ENCODE measurements around the gene IL1F10. TPM values are rescaled to one million over a fixed set of nuclear protein-coding genes. Genes with fewer than 3 reads are reported as not detected.

Gene IL1F10
- polyA plus RNA-seq, 4 donors, result 0.25 TPM; not detected in 3

- 68 to 79% (median 71%) methylated on average over 1 of the region's 1 CpG for WGBS, 3 donors
- Histone ChIP-seq H3K9me3 (ENCODE audit: control insufficient read depth in 2 of 2, insufficient read depth in 1 of 2, low read depth in 1 of 2, low read length in 1 of 2) (peaks cover 0 to 5% of the 10 kb centered on the region in 2 donors), H3K27ac (ENCODE audit: low read depth in 1 of 3, low read length in 2 of 3) (no peak overlapping the region), H3K4me3 (ENCODE audit: low read depth in 1 of 3, low read length in 3 of 3) (no peak overlapping the region), H3K4me1 (ENCODE audit: control insufficient read depth in 3 of 3, insufficient read depth in 2 of 3, low read depth in 1 of 3, low read length in 2 of 3) (peaks cover 0 to 10% (median 0%) of the 10 kb centered on the region in 3 donors), H3K27me3 (ENCODE audit: control insufficient read depth in 3 of 3, insufficient read depth in 3 of 3, low read length in 3 of 3) (peaks cover 0 to 2% (median 0%) of the 10 kb centered on the region in 3 donors), H3K36me3 (ENCODE audit: control insufficient read depth in 3 of 3, insufficient read depth in 2 of 3, low read depth in 1 of 3, low read length in 3 of 3) (no peaks in the 10 kb centered on the region)
- DNase-seq (no peak), FAIRE-seq (no peak)
These were observed 7.0 kb upstream of the IL1F10 start for GRCh38 chr2:113060796-113061195.

DNA sequence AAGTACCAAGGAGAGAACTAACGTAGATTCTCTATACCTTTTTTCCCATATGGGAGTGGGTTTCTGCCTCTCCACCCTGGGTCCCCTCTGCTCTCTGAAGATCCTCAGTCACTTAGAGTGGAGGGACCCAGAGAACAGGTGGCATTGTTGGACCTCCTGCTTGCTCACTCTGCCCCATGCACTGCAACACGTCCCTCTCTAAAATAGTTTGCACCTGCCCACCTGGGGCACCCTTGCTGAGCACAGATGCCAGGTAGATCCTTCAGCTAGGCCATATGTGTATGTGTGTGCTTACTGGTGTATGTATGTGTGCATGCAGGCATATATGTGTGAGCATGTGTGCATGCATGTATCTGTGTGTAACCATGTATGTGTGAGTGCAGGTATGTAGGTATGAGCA lies 6.5 kb upstream of the IL1F10 start:
- no peak overlapping the region for H3K27ac ChIP-seq (ENCODE audit: low read depth in 1 of 3, low read length in 2 of 3)
- peaks cover 0 to under 1% of the 10 kb centered on the region in 2 donors for H3K9me3 ChIP-seq (ENCODE audit: control insufficient read depth in 2 of 2, insufficient read depth in 1 of 2, low read depth in 1 of 2, low read length in 1 of 2)
- DNase-seq (no peak), FAIRE-seq (no peak)
- peaks cover 0 to 2% (median 0%) of the 10 kb centered on the region in 3 donors for H3K27me3 ChIP-seq (ENCODE audit: control insufficient read depth in 3 of 3, insufficient read depth in 3 of 3, low read length in 3 of 3)
- peaks cover 0 to 6% (median 0%) of the 10 kb centered on the region in 3 donors for H3K4me1 ChIP-seq (ENCODE audit: control insufficient read depth in 3 of 3, insufficient read depth in 2 of 3, low read depth in 1 of 3, low read length in 2 of 3)
- no peaks in the 10 kb centered on the region for H3K36me3 ChIP-seq (ENCODE audit: control insufficient read depth in 3 of 3, insufficient read depth in 2 of 3, low read depth in 1 of 3, low read length in 3 of 3)
- 73 to 78% (median 75%) methylated on average over 2 of the region's 2 CpGs for WGBS, 3 donors
- H3K4me3 ChIP-seq (ENCODE audit: low read depth in 1 of 3, low read length in 3 of 3), result no peak overlapping the region

DNA sequence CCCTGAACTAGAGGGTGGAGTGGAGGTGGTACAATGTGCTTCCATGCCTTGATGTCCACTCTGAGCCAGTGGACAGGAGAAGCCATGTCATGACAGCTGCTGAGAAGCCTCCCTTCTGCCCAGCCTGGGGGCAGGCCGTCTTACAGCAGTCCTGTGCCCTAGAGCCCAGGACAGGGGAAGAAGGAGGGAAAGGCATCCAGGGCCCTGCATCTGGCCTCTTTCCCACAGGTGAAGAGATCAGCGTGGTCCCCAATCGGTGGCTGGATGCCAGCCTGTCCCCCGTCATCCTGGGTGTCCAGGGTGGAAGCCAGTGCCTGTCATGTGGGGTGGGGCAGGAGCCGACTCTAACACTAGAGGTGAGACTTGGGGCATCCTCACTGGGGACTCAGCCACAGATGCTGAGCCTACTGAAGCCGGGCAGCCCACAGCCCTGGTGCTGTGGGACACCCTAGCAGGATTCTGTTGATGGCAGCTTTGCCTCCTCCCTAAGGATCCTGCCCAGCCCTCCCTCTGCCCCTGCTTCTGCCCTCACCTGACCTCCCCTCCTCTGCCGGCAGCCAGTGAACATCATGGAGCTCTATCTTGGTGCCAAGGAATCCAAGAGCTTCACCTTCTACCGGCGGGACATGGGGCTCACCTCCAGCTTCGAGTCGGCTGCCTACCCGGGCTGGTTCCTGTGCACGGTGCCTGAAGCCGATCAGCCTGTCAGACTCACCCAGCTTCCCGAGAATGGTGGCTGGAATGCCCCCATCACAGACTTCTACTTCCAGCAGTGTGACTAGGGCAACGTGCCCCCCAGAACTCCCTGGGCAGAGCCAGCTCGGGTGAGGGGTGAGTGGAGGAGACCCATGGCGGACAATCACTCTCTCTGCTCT lies 5.6 kb upstream of the IL1F10 start:
- FAIRE-seq (no peak), DNase-seq (no peak)
- no peak overlapping the region for H3K27ac ChIP-seq (ENCODE audit: low read depth in 1 of 3, low read length in 2 of 3)
- no peak overlapping the region for H3K4me3 ChIP-seq (ENCODE audit: low read depth in 1 of 3, low read length in 3 of 3)
- no peaks in the 10 kb centered on the region for H3K9me3 ChIP-seq (ENCODE audit: control insufficient read depth in 2 of 2, insufficient read depth in 1 of 2, low read depth in 1 of 2, low read length in 1 of 2)
- WGBS, 3 donors, result 85 to 90% (median 87%) methylated on average over 18 of the region's 18 CpGs
- H3K36me3 ChIP-seq (ENCODE audit: control insufficient read depth in 3 of 3, insufficient read depth in 2 of 3, low read depth in 1 of 3, low read length in 3 of 3), result no peaks in the 10 kb centered on the region
- peaks cover 0 to 4% (median 0%) of the 10 kb centered on the region in 3 donors for H3K4me1 ChIP-seq (ENCODE audit: control insufficient read depth in 3 of 3, insufficient read depth in 2 of 3, low read depth in 1 of 3, low read length in 2 of 3)
- H3K27me3 ChIP-seq (ENCODE audit: control insufficient read depth in 3 of 3, insufficient read depth in 3 of 3, low read length in 3 of 3), result peaks cover 0 to 2% (median 0%) of the 10 kb centered on the region in 3 donors

- H3K27me3 ChIP-seq (ENCODE audit: control insufficient read depth in 3 of 3, insufficient read depth in 3 of 3, low read length in 3 of 3), result peaks cover 0 to 2% (median 0%) of the 10 kb centered on the region in 3 donors
- no peak overlapping the region for H3K4me3 ChIP-seq (ENCODE audit: low read depth in 1 of 3, low read length in 3 of 3)
- no peak overlapping the region for H3K27ac ChIP-seq (ENCODE audit: low read depth in 1 of 3, low read length in 2 of 3)
- no peaks in the 10 kb centered on the region for H3K9me3 ChIP-seq (ENCODE audit: control insufficient read depth in 2 of 2, insufficient read depth in 1 of 2, low read depth in 1 of 2, low read length in 1 of 2)
- H3K4me1 ChIP-seq (ENCODE audit: control insufficient read depth in 3 of 3, insufficient read depth in 2 of 3, low read depth in 1 of 3, low read length in 2 of 3), result peaks cover 0 to 3% (median 0%) of the 10 kb centered on the region in 3 donors
- FAIRE-seq (no peak), DNase-seq (no peak)
- 85 to 89% (median 86%) methylated on average over 5 of the region's 5 CpGs for WGBS, 3 donors
- no peaks in the 10 kb centered on the region for H3K36me3 ChIP-seq (ENCODE audit: control insufficient read depth in 3 of 3, insufficient read depth in 2 of 3, low read depth in 1 of 3, low read length in 3 of 3)
These were observed 3.5 kb upstream of the IL1F10 start for GRCh38 chr2:113064281-113064680.

GRCh38 chr2:113064898-113065297 lies 2.9 kb upstream of the IL1F10 start:
- Histone ChIP-seq H3K36me3 (ENCODE audit: control insufficient read depth in 3 of 3, insufficient read depth in 2 of 3, low read depth in 1 of 3, low read length in 3 of 3) (no peaks in the 10 kb centered on the region), H3K4me3 (ENCODE audit: low read depth in 1 of 3, low read length in 3 of 3) (no peak overlapping the region), H3K27ac (ENCODE audit: low read depth in 1 of 3, low read length in 2 of 3) (no peak overlapping the region), H3K4me1 (ENCODE audit: control insufficient read depth in 3 of 3, insufficient read depth in 2 of 3, low read depth in 1 of 3, low read length in 2 of 3) (peaks cover 0 to 3% (median 0%) of the 10 kb centered on the region in 3 donors), H3K9me3 (ENCODE audit: control insufficient read depth in 2 of 2, insufficient read depth in 1 of 2, low read depth in 1 of 2, low read length in 1 of 2) (no peaks in the 10 kb centered on the region), H3K27me3 (ENCODE audit: control insufficient read depth in 3 of 3, insufficient read depth in 3 of 3, low read length in 3 of 3) (peaks cover 0 to 2% (median 0%) of the 10 kb centered on the region in 3 donors)
- FAIRE-seq, result no peak
- WGBS, 3 donors, result 75 to 86% (median 78%) methylated on average over 1 of the region's 1 CpG
- no peak for DNase-seq

DNA sequence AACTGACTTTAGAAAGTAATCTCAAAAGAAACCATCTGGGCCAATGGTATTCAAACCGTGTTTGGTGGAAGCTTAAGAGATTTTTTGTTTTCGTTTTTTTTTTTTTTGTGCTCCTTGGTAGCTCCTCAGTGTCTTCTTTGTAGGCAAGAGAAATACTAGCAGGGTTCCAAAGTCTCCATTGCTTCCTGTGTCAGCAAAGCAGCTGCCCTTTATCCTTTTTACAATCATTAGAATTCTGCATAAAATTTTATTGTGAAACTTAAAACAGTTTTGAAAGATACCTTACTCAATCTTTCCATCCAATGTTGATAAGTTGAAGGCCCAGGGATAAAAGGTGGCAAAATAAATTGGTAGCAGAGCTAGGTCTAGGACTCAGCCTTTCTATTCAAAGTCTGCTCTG lies 479 bp downstream of the IL1F10 start:
- no peak overlapping the region for H3K27ac ChIP-seq (ENCODE audit: low read depth in 1 of 3, low read length in 2 of 3)
- DNase-seq (peak in 1 of 2 donors; percentile 44), FAIRE-seq (no peak)
- WGBS, 3 donors, result 63 to 75% (median 72%) methylated on average over 2 of the region's 2 CpGs
- H3K9me3 ChIP-seq (ENCODE audit: control insufficient read depth in 2 of 2, insufficient read depth in 1 of 2, low read depth in 1 of 2, low read length in 1 of 2), result no peaks in the 10 kb centered on the region
- peaks cover 0 to 2% (median 0%) of the 10 kb centered on the region in 3 donors for H3K27me3 ChIP-seq (ENCODE audit: control insufficient read depth in 3 of 3, insufficient read depth in 3 of 3, low read length in 3 of 3)
- H3K4me3 ChIP-seq (ENCODE audit: low read depth in 1 of 3, low read length in 3 of 3), result no peak overlapping the region
- peaks cover 0 to 3% (median 2%) of the 10 kb centered on the region in 3 donors for H3K4me1 ChIP-seq (ENCODE audit: control insufficient read depth in 3 of 3, insufficient read depth in 2 of 3, low read depth in 1 of 3, low read length in 2 of 3)
- no peaks in the 10 kb centered on the region for H3K36me3 ChIP-seq (ENCODE audit: control insufficient read depth in 3 of 3, insufficient read depth in 2 of 3, low read depth in 1 of 3, low read length in 3 of 3)

- FAIRE-seq (no peak), DNase-seq (no peak)
- 11 to 42% (median 12%) methylated on average over 5 of the region's 5 CpGs for WGBS, 3 donors
- H3K27ac ChIP-seq (ENCODE audit: low read depth in 1 of 3, low read length in 2 of 3), result no peak overlapping the region
- H3K27me3 ChIP-seq (ENCODE audit: control insufficient read depth in 3 of 3, insufficient read depth in 3 of 3, low read length in 3 of 3), result peaks cover 0 to 2% (median 0%) of the 10 kb centered on the region in 3 donors
- H3K4me3 ChIP-seq (ENCODE audit: low read depth in 1 of 3, low read length in 3 of 3), result no peak overlapping the region
- no peaks in the 10 kb centered on the region for H3K9me3 ChIP-seq (ENCODE audit: control insufficient read depth in 2 of 2, insufficient read depth in 1 of 2, low read depth in 1 of 2, low read length in 1 of 2)
- H3K4me1 ChIP-seq (ENCODE audit: control insufficient read depth in 3 of 3, insufficient read depth in 2 of 3, low read depth in 1 of 3, low read length in 2 of 3), result peaks cover 0 to 3% (median 2%) of the 10 kb centered on the region in 3 donors
- no peaks in the 10 kb centered on the region for H3K36me3 ChIP-seq (ENCODE audit: control insufficient read depth in 3 of 3, insufficient read depth in 2 of 3, low read depth in 1 of 3, low read length in 3 of 3)
These were observed 1.1 kb downstream of the IL1F10 start for GRCh38 chr2:113068706-113069485.
